Type B pancreatic cell (in vitro differentiated cells): Measurements from ENCODE around the gene CMSS1. TPM values are rescaled to one million over a fixed set of nuclear protein-coding genes. Genes with fewer than 3 reads are reported as not detected.

Experiments
- DNase-seq: peaks from one replicate; pipeline ENCODE4 v3.0.0; 2021; ENCODE audit warnings: mixed read lengths; ENCODE audit not compliant: unreplicated experiment; ENCODE audit errors: extremely low spot score
- H3K27ac Mint-ChIP-seq: 2 replicates; pipeline ENCODE4 v1.8.0; 2021; ENCODE audit warnings: mild to moderate bottlenecking, mixed read lengths
- H3K27me3 Mint-ChIP-seq: 2 replicates; pipeline ENCODE4 v1.8.0; 2021; ENCODE audit warnings: mixed read lengths
- H3K36me3 Mint-ChIP-seq: 2 replicates; pipeline ENCODE4 v1.8.0; 2021; ENCODE audit warnings: mixed read lengths
- H3K4me1 Mint-ChIP-seq: one replicate; pipeline ENCODE4 v1.8.0; 2021; ENCODE audit warnings: mixed read lengths; ENCODE audit not compliant: unreplicated experiment
- H3K4me3 Mint-ChIP-seq: 2 replicates; pipeline ENCODE4 v1.8.0; 2021; ENCODE audit warnings: mild to moderate bottlenecking, mixed read lengths
- H3K9me3 Mint-ChIP-seq: 2 replicates; pipeline ENCODE4 v1.8.0; 2021; ENCODE audit warnings: mixed read lengths
- total RNA-seq: library from RNA; stranded (reverse); gene quantifications from 2 replicates; pipeline ENCODE4 v1.2.1, GENCODE V29; 2021; ENCODE audit warnings: low replicate concordance
- TF ChIP-seq, protein P1 (sequence below): fragments of 200-600 bp; sonication (generic); conservative IDR thresholded peaks from 2 replicates; pipeline ENCODE4 v1.5.0; 2021; ENCODE audit warnings: antibody characterized with exemption, mild to moderate bottlenecking

The CMSS1 gene
- total RNA-seq, 1 donor from 2014 or later = 34.1 TPM

DNA sequence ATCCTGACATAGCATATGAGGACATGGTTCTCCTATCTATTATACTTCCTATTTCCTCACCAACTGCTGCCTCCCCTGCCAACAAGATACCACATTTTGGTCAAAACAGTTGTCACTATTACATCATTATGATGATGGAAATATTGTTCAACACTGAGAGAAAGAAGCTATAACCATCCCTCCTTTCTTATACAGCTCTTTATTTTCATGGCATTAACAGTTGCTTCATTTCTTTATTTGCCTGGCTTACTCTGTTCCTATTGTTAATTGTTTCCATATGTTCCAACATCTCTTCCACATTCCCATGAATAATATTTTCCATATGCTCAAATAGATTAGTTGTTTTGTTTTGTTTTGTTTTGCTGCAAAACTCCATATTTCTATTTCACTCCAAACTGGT lies 337.5 kb downstream of the CMSS1 start:
- TF ChIP-seq, protein P1, sequence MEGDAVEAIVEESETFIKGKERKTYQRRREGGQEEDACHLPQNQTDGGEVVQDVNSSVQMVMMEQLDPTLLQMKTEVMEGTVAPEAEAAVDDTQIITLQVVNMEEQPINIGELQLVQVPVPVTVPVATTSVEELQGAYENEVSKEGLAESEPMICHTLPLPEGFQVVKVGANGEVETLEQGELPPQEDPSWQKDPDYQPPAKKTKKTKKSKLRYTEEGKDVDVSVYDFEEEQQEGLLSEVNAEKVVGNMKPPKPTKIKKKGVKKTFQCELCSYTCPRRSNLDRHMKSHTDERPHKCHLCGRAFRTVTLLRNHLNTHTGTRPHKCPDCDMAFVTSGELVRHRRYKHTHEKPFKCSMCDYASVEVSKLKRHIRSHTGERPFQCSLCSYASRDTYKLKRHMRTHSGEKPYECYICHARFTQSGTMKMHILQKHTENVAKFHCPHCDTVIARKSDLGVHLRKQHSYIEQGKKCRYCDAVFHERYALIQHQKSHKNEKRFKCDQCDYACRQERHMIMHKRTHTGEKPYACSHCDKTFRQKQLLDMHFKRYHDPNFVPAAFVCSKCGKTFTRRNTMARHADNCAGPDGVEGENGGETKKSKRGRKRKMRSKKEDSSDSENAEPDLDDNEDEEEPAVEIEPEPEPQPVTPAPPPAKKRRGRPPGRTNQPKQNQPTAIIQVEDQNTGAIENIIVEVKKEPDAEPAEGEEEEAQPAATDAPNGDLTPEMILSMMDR = no peak
- no peak for DNase-seq
- Mint-ChIP-seq H3K4me1 (peaks cover 26% of the 10 kb centered on the region), H3K36me3 (peaks cover 20% of the 10 kb centered on the region), H3K4me3 (no peak overlapping the region), H3K9me3 (peaks cover 20% of the 10 kb centered on the region), H3K27ac (no peak overlapping the region), H3K27me3 (no peaks in the 10 kb centered on the region)

DNA sequence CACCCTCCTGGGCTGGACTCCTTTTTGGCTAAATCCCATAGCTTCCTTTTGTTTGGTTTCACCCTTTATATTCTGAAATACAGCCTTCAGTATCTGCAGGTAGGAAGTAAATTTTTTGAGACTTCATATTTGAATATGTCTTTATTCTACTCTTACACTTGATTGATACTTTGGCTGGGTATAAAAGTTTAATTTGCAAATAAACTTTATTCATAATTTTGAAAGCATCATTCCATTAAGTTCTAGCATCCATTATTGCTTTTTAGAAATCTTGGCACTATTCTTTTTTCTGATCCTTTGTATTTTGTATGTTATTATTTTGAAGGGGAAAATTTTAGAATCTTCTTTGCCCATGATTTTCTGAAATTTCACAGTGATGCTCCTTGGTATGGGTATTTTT lies 337.9 kb downstream of the CMSS1 start:
- peaks cover 20% of the 10 kb centered on the region for H3K36me3 Mint-ChIP-seq
- H3K9me3 Mint-ChIP-seq = peaks cover 20% of the 10 kb centered on the region
- H3K27ac Mint-ChIP-seq = no peak overlapping the region
- no peaks in the 10 kb centered on the region for H3K27me3 Mint-ChIP-seq
- TF ChIP-seq, protein P1 = no peak
- DNase-seq = no peak
- H3K4me1 Mint-ChIP-seq = peaks cover 25% of the 10 kb centered on the region
- no peak overlapping the region for H3K4me3 Mint-ChIP-seq

DNA sequence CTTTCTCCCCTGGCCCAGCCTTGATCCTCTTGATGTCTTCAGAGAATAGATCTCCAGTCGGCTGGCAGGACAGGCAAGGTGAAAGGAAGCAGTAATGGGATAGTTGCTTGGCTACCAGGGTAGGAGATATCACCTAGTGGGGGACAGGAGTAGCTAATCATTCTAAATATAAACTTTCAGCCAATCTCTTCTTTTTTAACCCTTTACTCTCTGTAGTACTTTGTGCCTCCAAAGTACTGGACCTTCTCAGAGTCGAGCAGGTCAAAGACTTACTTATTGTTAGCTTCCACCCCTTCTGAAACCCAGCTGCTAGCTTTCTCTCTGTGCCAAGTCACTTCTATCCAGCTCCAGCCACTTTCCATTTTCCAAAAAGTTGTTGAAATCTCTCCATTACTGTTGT lies 340.0 kb downstream of the CMSS1 start:
- Mint-ChIP-seq H3K9me3 (peaks cover 16% of the 10 kb centered on the region), H3K27ac (no peak overlapping the region), H3K27me3 (no peaks in the 10 kb centered on the region), H3K4me3 (no peak overlapping the region), H3K36me3 (peaks cover 16% of the 10 kb centered on the region), H3K4me1 (peaks cover 22% of the 10 kb centered on the region)
- no peak for DNase-seq
- TF ChIP-seq, protein P1 = no peak

DNA sequence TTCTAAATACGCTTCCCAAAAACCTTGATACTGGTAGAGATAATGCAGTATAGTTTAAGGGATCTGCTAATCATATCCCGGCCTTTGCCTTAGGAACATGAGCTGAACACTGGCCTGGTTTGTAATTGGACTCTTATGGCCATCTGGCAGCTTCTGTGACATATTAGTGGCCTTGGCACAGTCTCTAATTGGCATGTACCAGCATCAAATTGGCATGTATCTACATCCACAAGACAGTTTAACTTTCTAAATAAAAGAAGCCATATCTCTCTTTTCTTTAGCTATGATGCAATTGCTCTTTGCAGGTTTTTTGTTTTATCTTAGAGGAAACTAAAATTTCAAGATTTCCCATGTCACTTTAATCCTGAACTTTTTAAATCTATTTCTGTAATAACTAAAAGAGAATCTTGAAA lies 341.3 kb downstream of the CMSS1 start:
- H3K4me1 Mint-ChIP-seq = peaks cover 22% of the 10 kb centered on the region
- TF ChIP-seq, protein P1 = no peak
- H3K27ac Mint-ChIP-seq = no peak overlapping the region

DNA sequence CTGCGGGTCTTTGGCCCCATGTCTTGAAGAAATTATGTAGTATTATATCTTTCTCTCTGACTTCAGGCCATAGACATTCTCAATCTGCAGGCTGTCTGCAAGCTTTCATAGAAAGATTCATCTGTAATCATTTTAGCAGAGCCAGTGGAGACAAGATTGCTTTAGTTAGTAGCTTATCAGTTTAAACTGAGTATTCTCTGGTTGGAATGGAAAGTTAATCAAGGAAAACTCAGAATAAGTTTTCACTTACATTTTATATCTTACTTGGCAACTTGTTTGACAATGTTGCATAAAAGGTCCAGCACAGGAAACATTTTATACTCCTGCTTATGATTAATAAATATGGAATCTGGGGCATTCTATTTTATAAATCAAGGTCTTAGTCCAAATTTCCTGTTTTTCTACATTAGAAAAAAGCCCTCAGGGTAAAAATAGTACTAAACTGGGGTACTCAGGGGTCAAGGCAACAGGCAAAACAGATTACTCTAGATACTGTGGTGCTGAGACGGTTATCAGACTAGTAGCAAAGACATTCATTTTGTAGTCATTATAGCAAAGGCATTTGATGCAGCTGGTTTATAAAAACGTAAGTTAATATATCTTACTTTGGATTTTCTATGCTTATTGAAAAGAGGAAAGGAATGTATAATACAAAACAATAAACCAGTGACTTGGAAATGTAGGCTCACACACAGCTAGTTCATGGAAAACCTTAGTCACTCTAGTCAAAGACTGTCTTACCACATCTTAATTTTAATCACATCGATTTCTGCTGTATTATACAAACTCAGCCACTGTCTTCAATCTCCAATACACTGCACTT lies 341.9 kb downstream of the CMSS1 start:
- no peak for DNase-seq
- Mint-ChIP-seq H3K9me3 (peaks cover 15% of the 10 kb centered on the region), H3K4me3 (no peak overlapping the region), H3K36me3 (peaks cover 16% of the 10 kb centered on the region), H3K27ac (no peak overlapping the region), H3K27me3 (no peaks in the 10 kb centered on the region), H3K4me1 (peaks cover 22% of the 10 kb centered on the region)
- TF ChIP-seq, protein P1 = no peak

More for the DNA sequence above, 341.3 kb downstream of the CMSS1 start:
- Mint-ChIP-seq H3K36me3 (peaks cover 16% of the 10 kb centered on the region), H3K9me3 (peaks cover 15% of the 10 kb centered on the region), H3K27me3 (no peaks in the 10 kb centered on the region), H3K4me3 (no peak overlapping the region)
- DNase-seq = no peak
